GM18870 (cell line): ENCODE measurements around the gene OTX1.

Source experiments
- ATAC-seq: cut with Tn5 transposase; IDR thresholded peaks from one replicate; pipeline ENCODE4 v1.9.1; 2021; ENCODE audit warnings: moderate library complexity; ENCODE audit not compliant: unreplicated experiment

Gene OTX1

GRCh38 chr2:63046961-63047320 is 3.7 kb upstream of the OTX1 start:
- no peak for ATAC-seq

GRCh38 chr2:63047321-63048279 is 3.0 kb upstream of the OTX1 start:
- no peak for ATAC-seq

GRCh38 chr2:63048367-63049171 is 2.1 kb upstream of the OTX1 start:
- ATAC-seq, result no peak

- ATAC-seq, result no peak
Measured at GRCh38 chr2:63049211-63049969, 1.2 kb upstream of the OTX1 start.

GRCh38 chr2:63049970-63050333 is 678 bp upstream of the OTX1 start:
- ATAC-seq, result no peak

- no peak for ATAC-seq
Measured at GRCh38 chr2:63051042-63051794, 588 bp downstream of the OTX1 start.

GRCh38 chr2:63051795-63052333 is 1.2 kb downstream of the OTX1 start:
- ATAC-seq, result no peak

GRCh38 chr2:63052411-63053080 is 1.9 kb downstream of the OTX1 start:
- no peak for ATAC-seq

- no peak for ATAC-seq
Measured at GRCh38 chr2:63053081-63053888, 2.7 kb downstream of the OTX1 start.

GRCh38 chr2:63053889-63054602 is 3.4 kb downstream of the OTX1 start:
- ATAC-seq, result no peak

GRCh38 chr2:63054841-63055225 is 4.2 kb downstream of the OTX1 start:
- ATAC-seq, result no peak

- ATAC-seq, result no peak
Measured at GRCh38 chr2:63055226-63056106, 4.8 kb downstream of the OTX1 start.

GRCh38 chr2:63056107-63057050 is 5.7 kb downstream of the OTX1 start:
- ATAC-seq, result no peak

GRCh38 chr2:63057249-63058143 is 6.9 kb downstream of the OTX1 start:
- no peak for ATAC-seq
